ENCODE measurements around the gene MYZAP.

Gene MYZAP

DNA sequence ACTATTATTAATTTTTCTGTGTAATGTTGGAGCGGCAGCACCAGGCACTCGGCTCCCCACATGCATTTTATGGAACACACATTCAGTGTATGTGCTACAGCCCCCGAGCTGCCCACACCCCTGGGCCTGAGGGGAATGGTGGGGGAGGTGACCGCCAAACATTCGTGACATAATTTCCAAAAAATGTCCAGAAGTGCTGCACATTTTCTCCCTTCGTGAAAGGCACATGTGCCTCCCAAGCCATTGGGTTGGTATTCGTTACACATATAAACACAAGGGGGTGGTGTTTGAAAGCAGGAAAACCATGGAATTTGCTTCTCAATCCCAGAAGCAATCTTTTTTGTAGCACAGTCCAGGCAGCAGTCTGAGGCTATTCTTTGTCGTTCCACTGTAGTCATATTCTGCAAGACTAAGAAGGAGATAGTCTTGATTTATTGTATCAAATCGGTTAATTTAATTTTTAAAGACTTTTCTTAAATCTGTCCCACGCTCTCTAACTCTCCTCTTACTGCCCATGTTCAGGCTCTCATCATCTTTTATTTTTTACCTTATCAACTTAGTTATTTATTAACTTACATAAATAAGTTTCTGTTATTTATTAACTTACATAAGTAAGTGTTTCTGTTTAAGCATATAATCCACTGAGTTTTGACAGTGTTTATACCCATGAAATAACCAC lies 75.6 kb downstream of the MYZAP start:
- DNase-seq, result no peak

DNA sequence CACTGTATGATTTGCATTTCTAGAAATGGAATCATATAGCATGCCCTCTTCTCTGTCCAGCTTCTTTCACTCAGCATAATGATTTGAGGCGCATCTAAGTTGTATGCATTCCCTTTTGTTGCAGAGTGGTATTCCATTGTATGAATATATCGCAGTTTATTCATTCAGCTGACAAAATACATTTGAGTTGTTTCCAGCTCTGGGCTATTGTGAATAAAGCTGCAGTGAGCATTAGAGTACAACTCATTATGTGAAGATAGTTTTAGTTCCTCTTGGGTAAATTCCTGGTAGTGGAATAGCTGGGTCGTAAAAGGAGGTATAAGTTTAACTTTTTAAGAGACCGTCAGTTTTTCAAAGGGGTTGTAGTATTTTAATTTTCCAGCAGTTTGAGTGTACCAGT lies 76.3 kb downstream of the MYZAP start:
- DNase-seq, result no peak

DNA sequence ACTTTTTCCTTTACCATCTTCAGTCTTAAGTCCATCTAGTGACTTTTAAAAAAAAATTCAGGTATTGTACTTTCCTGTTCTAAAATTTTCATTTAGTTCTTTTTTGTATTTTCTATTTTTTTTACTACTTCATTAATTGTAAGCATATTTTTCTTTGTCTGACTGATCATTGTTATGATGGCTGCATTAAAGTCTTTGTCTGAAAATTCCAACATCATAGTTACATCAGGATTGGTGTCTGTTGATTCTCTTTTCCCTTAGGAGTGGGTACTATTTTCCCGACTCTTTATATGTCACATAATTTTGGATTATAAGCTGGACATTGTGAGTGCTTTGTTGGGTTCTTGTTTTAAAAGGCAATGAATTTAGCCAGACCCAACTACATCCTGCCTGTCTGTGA lies 79.9 kb downstream of the MYZAP start:
- no peak for DNase-seq

DNA sequence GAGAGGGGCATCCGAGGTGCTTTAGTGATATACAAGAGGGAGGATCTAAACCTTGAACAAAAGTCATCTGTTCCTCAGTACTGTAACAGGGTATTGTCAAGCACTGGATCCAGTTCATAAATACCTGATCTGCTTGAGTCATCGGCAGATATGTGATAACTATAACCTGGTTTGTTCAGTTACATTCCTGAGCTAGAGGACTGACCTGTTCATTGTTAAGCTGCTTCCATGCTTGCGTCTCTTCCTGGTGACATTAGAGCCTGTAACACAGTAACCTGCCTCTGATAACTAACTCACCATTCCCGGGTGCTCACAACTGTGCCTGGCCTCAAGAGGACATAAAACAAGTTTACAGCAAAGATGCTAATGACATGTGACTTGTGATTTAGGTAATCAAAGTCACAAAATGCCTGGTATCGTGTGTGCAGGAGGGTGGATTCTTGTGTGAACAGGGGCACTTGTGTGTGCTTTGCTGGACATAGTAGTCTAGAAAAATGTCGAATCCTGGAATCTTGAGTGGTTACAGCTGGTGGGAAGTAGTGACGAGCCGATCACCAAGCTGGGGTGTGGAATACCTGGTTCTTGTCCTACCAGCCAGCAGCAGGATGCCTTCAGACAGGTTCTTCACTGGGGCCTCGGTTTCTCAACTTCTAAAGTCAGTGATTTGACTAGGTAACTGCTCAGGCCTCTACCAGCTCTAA lies 83.9 kb downstream of the MYZAP start:
- DNase-seq, result no peak

DNA sequence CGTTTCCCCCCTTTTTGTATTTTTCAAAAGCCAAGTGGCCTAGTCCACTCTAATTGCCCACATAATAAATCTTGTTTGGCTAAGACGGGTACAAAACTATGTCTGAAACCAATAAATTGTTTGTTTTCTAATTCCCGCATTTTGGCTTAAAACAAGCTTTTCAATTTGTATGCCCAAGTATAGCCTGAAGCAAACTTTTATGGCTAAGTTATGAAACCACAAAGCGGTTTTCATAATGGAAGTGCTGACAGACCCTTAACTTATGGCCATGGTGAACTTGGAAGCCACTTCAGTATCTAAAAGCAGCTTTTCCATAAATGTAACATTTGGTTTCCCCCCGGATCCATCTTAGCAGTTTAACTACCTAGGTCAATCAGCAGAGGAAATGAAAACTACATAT lies 84.9 kb downstream of the MYZAP start:
- DNase-seq, result no peak

DNA sequence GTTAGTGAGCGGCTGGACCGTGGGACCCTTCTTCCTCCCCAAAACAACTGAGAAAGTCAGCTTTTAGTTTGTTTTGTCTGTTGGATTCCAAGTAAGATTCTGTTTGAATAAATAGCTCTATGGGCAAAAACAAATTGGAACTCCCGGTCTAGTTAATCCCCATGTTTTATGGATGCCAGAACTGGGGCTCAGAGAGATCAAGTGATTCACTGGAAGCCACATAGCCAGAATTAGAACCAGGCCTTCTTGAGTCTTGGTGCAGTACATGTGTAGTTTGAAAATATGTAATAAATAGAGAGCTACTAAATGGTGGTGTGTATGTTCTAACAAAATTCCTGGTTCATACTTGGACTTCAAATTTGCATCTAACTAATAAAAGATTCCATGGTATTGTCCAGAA lies 85.5 kb downstream of the MYZAP start:
- no peak for DNase-seq

DNA sequence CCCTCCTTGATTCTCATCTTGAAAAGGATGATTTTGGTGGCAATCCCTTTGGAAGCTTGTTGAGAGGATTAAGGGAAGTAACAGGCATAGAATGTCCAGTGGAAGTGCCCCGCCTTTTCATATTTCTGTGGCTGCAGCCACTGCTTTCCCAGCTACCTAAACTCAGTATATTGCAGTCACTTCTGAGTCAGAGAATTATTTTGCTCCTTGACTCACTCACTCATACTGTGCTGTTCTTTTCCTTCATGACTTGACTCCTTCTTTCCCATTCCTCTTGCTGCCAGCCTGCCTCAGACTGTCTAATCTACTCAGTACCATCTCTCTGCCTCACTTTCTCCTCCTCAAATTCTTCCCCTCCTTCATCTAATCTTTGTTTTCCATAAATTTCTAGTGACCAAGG lies 88.3 kb downstream of the MYZAP start:
- DNase-seq, result no peak

DNA sequence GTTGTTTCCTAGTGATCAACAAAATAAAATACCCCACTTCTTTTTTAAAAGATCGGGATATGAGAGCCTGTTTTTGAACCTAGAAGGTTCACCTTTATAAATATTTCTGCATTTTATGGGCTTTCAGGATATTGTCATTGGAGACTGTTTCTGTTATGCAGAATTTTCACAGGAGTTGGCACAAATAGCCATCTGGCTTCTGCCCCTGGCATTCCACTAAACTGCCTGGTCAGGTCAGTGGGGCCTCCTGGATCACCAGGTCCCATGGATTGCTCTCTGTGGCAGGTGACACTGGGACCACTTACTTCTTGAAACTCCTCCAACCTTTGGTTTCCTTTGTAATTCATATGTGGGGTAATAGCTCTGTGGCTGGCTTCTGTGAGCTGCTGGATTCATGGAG lies 89.3 kb downstream of the MYZAP start:
- DNase-seq, result no peak

DNA sequence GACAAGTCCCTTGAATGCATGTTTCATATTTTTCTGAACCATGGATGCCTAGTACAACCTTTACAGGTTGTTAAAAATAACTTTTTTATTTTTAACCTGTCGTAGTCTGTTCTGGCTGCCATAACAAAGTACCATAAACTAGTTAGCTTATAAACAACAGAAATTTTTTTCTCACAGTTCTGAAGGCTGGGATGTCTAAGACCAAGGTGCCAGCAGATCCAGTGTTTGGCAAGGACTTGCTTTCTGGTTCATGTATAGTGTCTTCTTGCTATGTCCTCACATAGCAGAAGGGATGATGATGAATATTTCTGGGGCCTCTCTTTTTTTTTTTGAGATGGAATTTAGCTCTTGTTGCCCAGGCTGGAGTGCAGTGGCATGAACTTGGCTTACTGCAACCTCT lies 91.8 kb downstream of the MYZAP start:
- no peak for DNase-seq

DNA sequence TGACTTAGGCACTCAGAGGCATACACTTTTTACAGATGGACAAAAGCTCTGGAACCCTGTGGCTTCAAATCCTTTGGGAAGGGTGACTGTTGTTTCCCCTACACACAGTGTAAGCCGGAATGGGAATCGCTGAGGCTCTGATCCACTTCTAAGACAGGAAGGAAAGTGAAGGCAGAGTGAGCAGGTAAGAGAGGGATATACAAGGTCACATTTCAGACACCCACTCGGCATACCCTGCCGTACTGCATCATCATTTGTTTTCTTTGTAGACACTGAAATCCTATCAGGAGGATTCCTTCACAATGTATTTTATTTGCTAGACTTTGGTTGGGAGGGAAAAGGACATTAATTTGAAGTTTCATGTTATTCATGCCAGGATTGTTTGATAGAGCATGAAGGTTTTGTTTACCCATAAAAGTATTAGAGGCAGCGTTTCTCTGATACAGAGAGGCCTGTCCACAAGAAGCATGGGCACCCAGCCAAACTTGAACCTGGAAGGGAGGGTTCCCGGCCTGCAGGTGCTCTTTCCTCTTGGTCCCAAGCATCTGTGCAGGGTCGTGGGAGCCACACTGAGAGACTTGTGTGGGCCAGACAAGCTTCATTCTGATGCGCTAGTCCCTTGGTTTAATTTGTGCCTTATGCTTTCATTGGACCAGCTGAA lies 92.9 kb downstream of the MYZAP start:
- DNase-seq, result no peak

DNA sequence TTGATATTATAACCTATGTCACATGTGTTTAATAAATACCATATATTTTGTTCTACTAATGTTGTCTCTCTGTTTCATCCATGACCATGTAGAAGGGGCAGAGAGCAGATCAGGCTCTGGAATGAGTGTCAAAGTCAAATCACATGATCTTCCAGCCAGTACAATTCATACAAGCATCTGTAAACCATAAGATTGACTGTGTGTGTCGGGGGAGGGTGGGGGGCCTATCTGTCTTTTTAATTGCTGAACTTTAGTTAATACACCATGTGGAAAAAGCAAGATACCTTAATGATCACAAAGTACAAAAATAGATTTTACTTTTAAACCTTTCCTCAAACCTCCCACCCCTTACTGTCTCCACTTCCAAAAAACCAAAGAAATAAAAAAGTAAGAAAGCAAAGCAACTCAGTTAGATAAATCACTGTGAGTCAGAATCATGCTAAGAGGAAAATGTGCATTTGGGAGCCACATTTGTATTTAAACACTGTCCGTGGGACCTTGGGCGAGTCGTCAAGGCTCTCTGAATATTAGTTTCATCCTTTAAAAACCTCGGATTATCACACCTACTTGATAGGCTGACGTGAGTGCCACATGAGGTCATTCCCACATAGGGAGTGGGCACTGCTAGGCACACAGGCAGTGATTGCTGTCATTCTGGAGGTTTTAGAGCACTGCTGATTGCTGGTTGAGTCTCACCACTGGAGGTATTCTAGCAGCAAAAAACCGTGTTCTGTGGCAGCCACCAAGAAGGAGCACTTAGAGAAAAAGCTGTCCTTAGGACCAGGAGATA lies 93.8 kb downstream of the MYZAP start:
- no peak for DNase-seq

DNA sequence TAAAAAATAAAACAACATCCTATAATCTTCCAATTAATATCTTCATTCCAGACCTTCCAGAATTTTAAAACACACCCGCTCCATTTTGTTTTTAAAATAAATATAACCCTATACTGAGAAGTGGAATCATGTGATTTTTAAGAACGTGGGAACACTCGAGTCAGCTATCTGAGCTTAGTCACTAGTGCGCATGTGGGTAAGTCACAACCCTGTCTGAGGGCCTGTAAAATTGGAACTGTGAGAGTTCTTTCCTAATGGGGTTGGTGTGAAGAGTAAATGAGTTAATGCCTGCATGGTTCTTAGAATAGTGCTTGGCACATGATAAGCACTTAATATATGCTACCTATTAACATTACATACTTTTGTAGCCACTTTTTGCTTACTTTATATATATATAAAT lies 95.0 kb downstream of the MYZAP start:
- no peak for DNase-seq

DNA sequence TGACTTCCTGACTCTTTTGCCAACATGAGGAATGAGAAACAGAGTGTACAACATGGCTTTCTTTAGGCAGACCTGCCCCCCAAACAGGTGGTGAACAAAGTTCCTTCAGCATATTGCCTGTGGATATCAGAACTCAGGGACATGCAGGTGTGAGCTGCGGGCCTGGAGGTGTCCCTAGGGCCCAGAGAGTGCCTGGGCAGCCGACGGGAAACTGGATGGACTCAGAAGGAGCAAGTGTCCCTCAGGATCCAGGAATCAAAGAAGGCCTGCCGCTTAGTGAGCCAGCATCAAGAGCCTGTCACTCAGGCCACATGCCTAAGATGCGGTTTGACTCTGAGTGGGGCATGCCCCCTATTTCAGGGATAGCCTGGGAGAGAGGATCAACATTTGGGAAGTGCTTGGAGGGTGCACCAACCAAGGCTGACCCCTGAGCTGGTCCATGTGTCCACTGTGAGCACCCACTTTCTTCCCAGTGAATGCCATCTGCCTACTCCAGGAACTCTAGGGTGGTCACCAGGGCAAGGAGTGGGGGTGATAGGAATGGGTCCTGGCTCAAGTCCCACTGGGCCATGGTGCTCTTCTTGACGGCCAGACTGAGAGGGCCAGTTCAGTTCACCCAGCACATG lies 98.8 kb downstream of the MYZAP start:
- DNase-seq, result no peak

DNA sequence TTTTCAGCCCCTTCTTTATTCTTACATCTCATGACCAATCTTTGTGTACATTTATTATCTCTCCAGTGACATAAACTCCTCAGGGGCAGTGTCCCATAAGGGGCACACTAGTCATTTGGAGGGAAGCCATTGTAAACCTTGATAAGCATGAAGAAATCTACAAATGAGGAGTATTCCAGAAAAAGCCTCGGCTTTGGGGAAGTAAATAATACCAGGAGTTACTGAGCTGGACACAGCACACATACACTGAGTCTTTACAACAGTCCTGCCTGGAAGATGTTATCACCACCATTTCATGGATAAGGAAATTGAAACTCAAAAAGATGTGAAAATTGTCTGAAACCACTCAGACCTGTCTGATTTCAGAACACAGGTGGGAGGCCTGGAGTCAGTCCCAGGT lies 99.4 kb downstream of the MYZAP start:
- no peak for DNase-seq

DNA sequence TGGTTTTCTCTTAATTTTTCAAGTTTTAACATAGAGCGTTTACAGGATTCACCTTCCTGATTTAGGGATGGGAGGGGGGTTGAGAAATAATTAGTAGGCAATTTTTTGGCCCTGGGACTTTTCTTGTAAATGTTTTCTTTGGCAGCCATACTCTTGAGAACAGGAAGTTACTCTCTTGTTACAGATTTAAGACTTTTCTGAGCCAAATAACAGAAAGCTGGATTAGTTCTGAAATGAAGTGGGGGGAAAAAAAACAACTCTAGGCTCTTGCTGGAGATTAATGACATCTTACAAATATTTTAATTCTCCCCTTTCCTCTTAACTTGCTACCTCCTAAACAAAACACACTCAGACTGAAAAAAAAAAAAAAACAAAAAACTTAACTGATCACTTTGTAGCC lies 101.0 kb downstream of the MYZAP start:
- DNase-seq, result no peak

DNA sequence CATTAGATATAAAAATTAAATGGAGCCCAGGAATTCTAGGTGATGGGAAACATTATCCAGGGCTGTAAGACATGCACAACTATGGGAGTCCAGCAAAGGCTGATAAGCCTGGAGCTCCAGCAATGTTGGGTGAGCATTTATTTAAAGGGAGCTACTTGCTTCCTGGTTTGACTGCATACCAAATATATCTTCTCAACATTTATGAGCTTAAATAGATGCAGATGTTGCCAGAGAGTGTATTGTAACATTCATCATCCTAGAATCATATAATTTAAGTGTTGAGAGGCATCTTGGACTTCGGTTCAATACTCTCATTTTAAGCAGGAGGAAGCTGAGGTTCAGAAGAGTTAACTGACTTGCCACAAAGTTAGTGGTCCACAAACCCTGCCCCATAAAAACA lies 102.6 kb downstream of the MYZAP start:
- no peak for DNase-seq

DNA sequence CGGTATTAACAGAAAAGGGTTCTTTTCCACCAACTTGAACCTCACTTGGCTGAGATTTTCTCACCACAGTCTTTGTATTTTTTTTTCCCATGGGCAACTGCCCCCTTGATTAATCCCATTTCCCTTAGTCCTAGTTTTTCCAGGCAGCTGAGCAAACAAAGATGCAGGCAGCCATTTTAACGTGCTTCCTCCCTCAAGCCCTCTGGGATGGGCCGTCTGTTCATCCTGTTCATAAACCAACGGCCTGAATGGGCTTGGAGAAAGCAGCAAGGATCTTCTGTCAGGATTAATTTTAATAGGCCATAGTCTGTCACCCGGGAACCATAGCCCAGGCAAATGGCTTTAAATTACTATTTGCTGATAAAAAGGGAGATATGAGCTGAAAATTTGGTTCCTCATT lies 104.4 kb downstream of the MYZAP start:
- DNase-seq, result no peak

DNA sequence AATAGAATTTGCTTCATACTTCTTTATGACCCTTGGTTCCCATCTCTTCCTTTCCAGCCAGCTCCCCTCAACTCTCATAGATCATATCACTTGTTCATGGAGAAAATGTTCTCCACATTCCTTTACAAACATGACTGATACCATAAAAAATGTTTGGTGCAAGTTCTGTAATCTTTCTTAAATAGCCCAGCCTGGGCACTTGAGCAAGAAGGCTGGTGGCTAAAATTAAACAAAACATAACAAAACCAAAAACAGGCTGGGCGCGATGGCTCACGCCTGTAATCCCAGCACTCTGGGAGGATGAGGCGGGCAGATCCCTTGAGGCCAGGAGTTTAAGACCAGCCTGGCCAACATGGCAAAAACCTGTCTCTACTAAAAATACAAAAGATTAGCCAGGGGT lies 105.9 kb downstream of the MYZAP start:
- no peak for DNase-seq

DNA sequence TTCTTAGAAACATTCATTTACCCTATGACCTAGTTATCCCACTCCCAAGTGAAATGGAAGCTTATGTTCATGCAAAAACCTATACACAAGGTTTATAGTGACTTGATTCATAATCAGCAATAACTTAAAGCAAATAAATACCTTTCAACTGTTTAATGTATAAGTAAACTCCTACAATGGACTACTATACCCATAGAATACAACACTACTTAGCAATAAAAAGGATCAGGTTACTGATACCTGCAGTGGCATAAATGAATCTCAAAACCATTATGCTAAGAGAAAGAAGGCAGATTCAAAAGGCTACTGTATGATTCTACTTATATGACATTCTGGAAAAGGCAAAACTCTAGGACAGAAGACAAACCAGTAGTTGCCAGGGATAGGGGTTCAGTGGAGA lies 106.5 kb downstream of the MYZAP start:
- no peak for DNase-seq

DNA sequence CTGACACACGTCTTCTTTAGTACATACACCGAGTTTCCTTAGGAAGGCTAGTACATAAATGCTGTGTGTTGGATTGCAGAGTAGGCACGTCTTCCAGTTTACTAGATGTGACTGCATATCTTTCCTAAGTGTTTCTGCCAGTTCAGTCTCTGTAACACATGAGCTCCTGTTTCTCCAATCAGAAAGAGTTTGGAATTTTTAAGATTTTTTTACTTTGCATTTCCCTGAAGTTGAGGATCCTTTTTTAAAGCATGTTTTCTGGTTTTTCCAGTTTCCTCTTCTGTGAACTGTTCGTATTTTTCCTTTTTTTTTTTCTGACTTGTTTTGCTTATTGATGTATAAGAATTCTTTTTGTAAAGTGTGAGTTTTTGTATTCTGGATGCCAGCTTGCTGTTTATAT lies 107.3 kb downstream of the MYZAP start:
- no peak for DNase-seq

DNA sequence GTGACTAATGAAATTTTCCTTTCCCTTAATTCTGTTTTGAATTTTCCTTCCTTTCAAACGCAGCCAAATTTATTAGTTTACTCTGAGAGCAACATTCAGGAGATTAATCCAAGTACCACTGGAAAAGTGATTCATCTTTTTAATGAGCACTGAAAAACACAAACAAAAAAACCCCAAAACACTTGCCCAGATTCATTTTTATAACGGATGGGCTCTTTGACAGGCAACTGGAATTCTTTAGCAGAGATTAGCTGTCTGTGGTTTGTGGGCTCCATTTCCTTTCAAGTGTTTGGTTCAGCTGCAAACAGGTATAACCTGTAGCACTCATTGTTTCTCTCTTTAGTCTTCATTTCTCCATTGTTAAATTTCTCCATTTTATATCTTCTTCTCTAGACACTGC lies 111.7 kb downstream of the MYZAP start:
- DNase-seq, result no peak

DNA sequence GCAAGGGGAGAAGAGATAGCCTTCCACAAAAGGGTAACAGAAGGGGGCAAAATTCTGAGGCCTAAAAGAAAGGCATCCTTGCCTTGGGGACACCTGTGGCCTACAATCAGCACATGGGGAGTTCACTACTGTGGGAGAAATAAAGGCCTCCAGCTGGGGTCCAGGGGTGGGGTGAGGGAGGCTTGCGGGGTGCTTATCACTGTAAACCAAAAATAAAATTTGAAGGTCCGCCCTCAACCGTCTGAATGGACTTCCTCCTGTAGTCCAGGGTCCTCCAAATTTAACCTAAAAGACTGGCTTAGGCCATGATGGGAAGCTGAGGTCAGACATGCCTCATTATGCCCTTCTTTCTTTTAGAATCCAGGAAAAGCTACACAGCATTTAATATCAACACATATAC lies 112.7 kb downstream of the MYZAP start:
- DNase-seq, result no peak

DNA sequence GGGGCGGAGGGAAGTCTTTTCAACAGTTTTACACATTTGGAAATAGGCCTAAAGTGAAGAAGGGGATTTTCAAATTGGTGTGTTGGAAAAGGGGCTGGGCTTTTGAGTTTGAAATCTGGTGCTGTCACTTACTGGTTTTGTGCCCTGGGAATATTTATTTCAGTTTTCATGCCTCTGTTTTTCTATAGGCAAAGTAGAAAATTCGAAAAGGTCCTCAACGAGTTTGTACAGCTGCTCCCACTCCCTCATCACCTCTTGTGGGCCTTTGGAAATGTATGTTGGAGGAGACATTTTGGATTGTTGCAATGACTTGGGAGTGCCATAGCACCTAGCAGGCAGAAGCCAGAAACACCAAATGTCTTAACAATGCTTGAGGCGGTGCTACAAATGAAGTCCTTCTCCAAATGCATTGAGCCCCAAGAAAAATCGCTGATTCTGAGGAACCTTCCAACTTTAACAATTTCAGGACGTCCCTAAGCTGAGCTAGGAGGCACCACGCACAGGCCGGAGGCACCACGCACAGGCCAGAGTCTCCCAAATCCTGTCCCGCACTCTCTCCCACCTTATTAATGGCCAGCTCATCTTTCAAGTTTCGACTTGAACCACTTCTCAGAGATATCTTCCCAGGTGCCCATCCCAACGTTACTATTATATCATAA lies 114.2 kb downstream of the MYZAP start:
- DNase-seq, result no peak

Data from NCI-H1048 (cell line).